KOPT-K1 (cell line): ENCODE measurements around the gene CD9.

Experiments used
- H3K27ac ChIP-seq: fragments of 200-600 bp; sonication (generic); 2 replicates; pipeline ENCODE4 v1.5.1; 2016; ENCODE audit warnings: antibody characterized with exemption, mild to moderate bottlenecking, low read depth, low read length; ENCODE audit not compliant: poor library complexity, severe bottlenecking
- H3K36me3 ChIP-seq: fragments of 200-600 bp; sonication (generic); 2 replicates; pipeline ENCODE4 v1.5.1; 2017; ENCODE audit warnings: antibody characterized with exemption, mild to moderate bottlenecking, low read length, moderate library complexity; ENCODE audit not compliant: insufficient read depth
- H3K9me3 ChIP-seq: fragments of 200-600 bp; sonication (generic); 2 replicates; pipeline ENCODE4 v1.5.1; 2017; ENCODE audit warnings: antibody characterized with exemption, low read length, mild to moderate bottlenecking; ENCODE audit not compliant: insufficient read depth, poor library complexity, severe bottlenecking

CD9 gene

DNA sequence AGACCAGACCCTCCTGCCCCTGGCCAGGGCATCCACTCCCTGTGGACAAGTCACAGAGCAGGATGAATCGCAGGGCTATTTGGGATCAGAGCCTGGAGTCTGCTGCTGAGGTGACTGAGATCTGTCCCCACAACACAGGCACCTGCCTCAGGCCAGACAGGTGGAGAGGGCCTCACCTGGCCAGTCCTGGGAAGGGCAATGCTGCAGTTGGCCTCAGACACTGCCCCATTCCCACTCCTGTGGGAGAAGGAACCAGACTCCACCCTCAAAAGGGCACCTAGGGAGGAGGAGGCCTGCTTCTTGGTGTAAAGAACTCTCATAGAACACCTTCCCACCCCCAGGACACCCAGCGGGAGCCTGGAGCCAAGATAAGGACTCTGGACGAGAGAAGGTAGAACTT, 62.0 kb downstream of the CD9 start:
- Histone ChIP-seq H3K27ac (no peak overlapping the region), H3K9me3 (no peaks in the 10 kb centered on the region), H3K36me3 (no peaks in the 10 kb centered on the region)

DNA sequence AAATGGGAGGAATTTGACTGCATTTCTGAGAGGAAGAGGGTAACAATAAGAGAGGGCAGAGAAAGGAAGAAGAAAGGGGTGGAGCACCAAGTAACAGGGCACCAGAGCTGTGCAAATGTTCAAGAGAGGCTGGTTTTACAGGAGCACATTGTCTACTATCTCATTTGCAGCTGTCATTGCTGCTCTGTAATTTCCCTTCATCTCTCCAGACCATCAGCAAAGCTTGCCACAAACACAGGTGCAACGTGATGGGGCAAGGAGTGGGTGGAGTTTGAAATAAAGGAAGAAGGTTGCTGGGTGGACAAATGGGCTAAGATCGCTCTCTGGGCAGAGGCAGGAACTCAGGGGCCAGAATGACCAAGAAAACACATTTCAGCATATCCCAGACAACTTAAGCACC, 62.4 kb downstream of the CD9 start:
- Histone ChIP-seq H3K9me3 (no peaks in the 10 kb centered on the region), H3K27ac (no peak overlapping the region), H3K36me3 (no peaks in the 10 kb centered on the region)

DNA sequence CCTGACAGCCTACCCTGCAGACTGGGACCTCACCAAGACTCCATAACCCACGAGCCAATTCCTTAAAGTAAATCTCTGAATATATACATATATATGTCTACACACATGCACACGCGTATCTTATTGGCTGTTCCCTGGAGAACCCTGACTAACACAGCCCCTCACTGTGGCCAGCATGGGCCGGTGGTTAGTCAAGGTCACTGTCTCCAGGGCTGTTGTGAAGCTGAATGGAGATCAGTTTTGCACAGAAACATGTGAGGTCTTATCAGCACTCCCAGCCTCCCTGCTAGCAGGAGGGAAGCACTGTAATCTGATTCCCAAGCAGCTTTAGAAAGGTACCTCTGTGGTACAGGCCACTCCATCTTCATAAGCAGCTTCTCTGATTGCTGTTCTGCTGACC, 63.7 kb downstream of the CD9 start:
- H3K27ac ChIP-seq = no peak overlapping the region
- no peaks in the 10 kb centered on the region for H3K9me3 ChIP-seq
- no peaks in the 10 kb centered on the region for H3K36me3 ChIP-seq

DNA sequence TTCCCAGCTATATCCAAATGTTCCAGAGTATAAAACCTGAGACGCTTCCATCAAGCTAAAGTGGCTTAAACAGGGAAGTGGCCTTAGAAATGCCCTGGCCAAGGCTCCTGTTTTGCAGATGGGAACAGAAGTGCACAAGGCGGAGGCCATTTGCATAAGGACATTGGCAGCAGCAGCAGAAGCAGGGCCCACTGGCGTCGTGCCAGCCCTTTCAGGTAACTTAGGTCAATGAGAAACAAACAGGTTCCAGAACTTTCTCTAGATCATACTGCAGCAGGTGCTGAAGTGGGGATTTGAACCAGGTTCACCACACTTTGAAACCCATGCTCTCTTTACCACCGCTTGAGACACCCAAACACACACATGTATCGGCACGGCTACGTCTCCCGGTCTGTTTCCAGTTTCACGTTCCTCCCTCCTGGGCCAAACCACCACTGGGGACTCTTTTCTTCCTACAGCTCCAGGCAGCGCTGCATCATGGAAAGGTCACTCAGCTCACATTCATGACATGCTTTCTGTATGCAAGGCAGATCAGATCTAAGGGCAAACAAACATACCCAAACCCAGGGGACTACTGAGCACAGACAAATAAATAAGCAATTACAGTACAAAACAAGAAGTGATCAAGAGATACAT, 64.3 kb downstream of the CD9 start:
- Histone ChIP-seq H3K36me3 (no peaks in the 10 kb centered on the region), H3K9me3 (no peaks in the 10 kb centered on the region), H3K27ac (no peak overlapping the region)

DNA sequence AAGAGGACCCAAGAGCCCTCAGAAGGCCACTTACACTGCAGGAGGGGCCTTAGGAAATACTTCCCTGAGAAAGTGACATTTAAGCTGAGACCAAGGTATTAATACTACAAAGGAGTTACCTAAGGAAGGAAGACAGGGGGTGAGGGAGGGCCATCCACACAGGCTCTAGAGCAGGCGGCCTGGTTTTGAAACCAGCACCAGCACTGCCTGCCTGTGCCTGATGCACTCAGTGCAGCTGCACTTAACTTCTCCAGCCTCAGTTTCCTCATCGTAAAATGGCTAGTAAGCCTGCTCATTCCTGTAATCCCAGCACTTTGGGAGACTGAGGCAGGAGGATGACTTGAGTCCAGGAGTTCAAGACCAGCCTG, 64.8 kb downstream of the CD9 start:
- Histone ChIP-seq H3K27ac (no peak overlapping the region), H3K36me3 (no peaks in the 10 kb centered on the region), H3K9me3 (no peaks in the 10 kb centered on the region)

DNA sequence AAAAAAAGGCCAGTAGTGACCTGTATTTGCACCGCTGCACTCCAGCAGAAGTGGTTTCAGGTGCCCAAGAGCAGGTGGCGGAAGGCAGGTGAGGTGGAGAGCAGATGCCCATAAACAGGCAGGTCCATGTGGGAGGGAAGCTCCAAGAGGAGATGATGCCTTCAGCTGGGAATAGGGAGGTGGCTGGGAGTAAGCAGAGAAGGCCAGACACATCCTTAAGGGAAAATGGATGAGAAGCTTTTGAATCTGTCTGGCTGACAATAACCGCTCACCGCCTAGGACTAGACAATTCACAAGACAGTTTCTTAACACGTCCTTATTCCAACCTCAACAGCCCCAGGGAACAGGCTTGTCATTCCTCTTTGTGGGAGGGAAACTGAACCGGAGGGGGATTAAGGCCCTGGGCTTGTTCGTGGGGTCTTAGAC, 66.4 kb downstream of the CD9 start:
- H3K36me3 ChIP-seq = no peaks in the 10 kb centered on the region
- H3K9me3 ChIP-seq = no peaks in the 10 kb centered on the region
- H3K27ac ChIP-seq = no peak overlapping the region

DNA sequence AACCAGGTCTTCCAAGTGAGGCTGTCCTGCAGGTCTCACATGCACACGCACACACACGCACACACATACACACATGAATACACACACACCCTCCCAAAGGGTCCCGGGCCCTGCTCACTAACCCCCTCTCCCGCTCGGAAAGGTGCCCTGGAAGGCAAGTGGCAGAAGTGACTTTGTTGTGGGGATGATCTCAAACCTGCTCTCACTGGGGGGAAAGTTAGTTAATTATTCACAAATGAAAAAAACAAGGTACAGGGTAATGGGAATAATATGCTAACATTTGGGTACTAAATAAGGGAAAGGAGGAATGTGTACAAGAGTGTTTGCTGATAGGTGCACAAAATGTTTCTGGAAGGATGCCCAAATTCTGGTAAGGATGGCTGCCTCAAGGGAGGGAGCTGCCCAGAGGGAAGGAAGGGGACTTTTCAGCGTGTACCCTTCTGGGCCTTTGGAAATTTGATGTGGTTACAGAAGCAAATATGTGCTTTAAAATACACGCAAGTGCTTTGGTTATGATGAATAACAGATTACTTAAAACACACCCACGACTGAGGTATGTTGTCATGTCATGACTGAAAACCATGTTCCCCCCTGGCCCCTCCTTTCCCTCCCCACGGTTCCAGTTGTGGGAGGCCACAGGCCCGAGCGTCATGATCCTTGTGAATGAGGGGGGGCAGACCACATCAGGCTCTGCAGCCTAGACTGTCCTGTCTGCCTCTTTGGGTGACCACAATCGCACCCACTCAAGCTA, 66.9 kb downstream of the CD9 start:
- H3K9me3 ChIP-seq = no peaks in the 10 kb centered on the region
- no peak overlapping the region for H3K27ac ChIP-seq
- H3K36me3 ChIP-seq = no peaks in the 10 kb centered on the region

DNA sequence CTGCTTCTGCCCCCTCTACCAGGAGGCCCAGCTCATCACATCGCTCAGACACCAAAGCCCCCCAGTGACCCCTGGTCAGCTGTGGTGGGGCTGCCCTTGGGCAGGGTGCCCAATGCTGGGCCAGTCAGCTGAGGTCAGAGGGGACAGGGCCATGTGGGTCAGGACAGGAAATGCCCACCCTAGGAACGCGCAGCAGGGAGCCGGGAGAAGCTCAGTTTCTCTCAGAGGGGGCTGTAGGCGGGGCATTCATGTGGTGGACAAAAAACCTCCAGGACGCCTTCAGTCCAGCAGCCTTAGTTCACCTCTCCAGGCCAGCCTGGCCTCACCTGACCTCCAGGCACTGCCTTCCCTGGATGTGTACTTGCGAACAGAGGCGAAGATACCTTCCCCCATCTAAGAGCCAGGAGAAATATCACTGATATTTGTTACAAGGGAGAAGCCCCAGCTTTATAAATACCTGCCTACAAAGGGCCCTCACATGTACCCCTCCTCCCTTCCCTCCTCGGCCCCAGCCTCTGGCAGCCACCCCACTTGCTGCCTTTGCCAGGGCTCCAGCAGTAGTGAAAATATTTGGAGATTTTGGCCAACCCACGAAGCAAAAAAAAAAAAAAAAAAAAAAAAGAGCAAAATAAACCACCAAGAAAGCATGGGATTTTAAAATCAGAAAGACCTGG, 68.4 kb downstream of the CD9 start:
- no peak overlapping the region for H3K27ac ChIP-seq
- H3K9me3 ChIP-seq = no peaks in the 10 kb centered on the region
- H3K36me3 ChIP-seq = no peaks in the 10 kb centered on the region

DNA sequence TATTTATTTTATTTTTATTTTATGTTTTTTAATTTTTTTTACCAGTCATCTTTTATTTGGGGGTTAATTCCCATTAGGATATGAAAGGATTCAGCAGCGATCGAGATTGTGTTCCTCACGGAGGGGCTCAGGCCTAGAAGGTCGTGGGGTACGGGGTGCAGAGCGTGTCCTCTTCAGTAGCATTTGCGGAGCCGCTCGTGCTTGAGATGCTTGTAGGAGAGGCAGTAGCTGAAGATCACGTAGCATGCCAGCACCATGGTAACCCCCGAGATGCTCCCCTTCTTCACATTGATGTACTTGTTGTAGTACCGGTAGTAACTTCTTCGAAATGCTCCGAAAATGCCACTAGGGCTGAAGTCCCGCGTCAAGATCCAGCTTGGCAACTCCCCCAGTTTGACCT, 69.8 kb downstream of the CD9 start:
- Histone ChIP-seq H3K36me3 (no peaks in the 10 kb centered on the region), H3K27ac (no peak overlapping the region), H3K9me3 (no peaks in the 10 kb centered on the region)

DNA sequence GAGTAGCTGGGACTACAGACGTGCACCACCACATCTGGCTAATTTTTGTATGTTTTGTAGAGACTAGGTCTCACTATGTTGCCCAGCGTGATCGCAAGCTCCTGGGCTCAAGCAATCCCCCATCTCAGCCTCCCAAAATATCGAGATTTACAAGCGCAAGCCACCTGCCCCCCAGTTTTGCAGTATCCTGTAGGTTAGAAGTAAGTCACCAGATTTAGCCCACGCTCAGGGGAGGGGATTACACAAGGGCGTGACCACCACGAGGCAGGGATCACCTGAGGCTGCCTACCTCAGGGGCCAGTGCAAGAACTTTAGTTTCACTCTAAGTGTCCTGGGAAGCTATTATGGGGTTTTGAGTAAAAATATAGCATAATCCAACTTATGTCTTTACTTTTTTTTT, 71.1 kb downstream of the CD9 start:
- no peak overlapping the region for H3K27ac ChIP-seq
- no peaks in the 10 kb centered on the region for H3K9me3 ChIP-seq
- H3K36me3 ChIP-seq = no peaks in the 10 kb centered on the region

DNA sequence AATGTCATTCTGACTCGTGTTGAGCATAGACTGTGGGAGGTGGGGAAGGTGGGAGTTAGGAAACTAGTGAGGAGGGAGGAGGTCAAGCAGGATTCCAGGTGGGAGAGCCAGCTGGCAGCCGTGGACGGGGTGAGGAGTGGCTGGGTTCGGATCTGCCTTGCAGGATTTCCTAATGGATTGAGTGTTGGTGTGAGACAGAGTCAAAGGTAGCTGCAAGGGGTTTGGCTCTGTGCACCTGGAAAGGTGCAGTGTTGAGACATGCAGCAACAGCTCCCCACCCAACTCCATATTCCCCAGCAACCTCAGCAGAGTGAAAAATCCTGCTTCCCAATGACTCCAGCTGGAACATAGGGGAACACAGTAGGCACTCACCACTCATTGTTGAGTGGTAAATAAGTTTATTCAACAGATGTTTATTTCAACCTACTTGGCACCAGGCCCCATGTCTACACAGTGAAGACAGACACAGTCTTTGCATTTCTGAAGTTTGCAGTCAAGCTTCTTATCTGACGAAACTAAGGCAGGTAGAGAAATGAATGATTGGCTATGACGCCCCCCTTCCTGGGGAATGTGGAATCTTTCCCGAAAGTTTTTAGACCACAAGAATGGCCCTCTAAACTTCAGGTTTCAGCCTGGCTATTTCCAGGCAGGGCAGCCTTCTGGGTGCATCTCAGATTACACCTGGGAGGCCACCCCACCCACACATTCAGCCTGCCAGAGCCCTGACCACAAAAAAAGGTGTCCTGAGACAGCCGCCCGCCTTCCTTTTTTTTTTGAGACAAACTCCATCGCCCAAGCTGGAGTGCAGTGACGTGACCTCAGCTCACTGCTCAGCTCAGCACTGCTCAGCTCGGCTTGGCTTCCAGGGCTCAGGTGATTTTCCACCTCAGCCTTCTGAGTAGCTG, 72.4 kb downstream of the CD9 start:
- Histone ChIP-seq H3K9me3 (no peaks in the 10 kb centered on the region), H3K27ac (no peak overlapping the region), H3K36me3 (no peaks in the 10 kb centered on the region)

DNA sequence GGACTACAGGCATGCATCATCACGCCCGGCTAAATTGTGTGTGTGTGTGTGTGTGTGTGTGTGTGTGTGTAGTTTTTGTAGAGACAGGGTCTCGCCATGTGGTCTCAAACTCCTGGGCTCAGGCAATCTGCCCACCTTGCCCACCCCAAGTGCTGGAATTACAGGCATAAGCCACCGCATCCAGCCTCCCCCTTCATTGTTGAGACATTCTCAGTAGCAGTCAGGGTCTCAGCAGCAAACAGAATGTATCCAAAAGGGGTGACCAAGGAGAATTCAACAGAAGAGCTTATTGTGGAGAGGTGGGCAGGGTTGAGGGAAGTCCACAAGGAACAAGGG, 73.0 kb downstream of the CD9 start:
- Histone ChIP-seq H3K9me3 (no peaks in the 10 kb centered on the region), H3K27ac (no peak overlapping the region), H3K36me3 (no peaks in the 10 kb centered on the region)

DNA sequence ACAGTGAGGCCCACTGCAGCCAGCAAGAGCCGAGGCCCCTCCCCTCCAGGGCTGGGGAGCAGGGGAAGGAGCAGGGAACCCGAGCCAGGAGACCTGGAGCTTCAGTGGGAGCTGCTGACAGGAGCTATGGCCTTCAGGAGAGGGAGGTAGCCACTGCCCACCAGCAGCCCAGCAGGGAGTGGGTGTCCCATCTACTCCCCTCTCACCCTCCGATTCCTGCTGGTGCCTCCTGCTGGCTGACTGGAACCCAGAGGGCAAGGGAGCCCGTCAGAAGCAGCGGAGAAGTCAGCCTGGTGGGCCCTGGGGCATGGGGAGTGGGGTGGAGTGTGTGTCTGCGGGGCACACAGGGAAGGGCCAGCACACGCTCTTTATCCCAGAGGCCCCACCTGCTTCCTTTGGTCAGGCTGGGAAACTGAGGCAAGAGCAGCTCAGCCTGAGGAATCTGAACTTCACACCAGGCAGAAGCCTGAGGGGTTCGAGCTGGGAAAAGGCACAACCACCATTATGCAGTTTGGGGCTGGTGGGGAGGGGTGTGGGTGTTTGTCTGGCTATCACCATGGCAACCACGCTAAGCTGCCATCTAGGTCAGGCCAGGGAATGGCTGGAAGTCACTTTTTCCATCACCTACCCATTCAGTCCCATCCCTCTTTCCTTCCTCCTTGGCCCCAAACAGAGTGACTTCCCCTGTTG, 73.5 kb downstream of the CD9 start:
- no peaks in the 10 kb centered on the region for H3K9me3 ChIP-seq
- no peaks in the 10 kb centered on the region for H3K36me3 ChIP-seq
- H3K27ac ChIP-seq = no peak overlapping the region

DNA sequence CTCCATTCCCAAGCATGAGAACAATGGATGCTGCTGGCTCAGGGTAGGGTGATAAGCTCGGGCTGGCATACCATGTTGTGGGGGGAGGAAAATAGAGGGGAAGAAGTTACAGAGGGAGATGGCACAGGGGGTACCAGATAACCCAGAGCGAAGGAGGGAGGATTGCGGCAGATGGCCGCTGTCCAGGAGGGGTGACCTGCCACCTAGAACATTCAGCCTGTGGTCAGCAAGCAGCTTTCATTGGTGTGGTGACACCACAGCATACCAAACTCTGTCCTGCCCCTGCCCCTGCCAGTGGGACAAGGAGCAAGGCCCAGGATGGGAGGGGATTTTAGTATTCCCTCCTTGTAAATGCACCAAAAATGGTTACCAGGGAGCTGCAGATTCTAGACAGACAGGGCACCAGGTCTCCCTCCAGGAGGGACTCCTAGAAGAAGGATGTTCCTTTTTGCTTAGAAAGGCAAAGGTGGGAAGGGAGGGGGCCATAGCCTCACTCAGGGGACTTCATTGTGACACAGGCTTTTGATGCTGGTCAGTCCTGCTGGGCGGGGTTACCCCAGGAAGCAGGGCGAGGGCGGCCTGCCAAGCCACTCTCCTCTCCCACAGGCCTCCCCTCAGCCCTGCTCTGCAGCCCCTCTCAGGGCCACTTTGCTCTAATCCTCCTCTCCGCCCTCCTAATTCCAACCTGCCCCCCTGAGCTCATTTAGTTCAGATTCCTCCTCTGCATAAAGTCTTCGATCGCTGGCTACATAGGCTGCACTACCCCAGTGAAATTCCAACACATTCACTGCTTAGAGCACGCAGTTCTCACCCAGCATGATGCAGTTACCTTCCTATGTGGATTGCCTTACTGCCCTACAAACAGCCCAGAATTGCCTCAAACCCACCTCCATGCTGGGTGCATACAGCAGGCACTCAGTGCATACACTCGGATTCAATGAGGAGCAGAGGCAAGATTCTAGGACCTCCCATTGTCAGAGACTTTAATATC, 74.3 kb downstream of the CD9 start:
- H3K36me3 ChIP-seq = no peaks in the 10 kb centered on the region
- no peak overlapping the region for H3K27ac ChIP-seq
- no peaks in the 10 kb centered on the region for H3K9me3 ChIP-seq
